HCT116 (cell line): ENCODE measurements around the gene LNPEP. TPM values are rescaled to one million over a fixed set of nuclear protein-coding genes. Genes with fewer than 3 reads are reported as not detected.
"Not testable (repeated sequence)": the region's sequence is repeated elsewhere in the genome, so short reads cannot be mapped to it uniquely, and the experiment has no call there.

Experiments used
- ATAC-seq: fragments of 200-7000 bp; cut with Tn5 transposase; 2 replicates; pipeline ENCODE4 v1.9.1; 2020; ENCODE audit warnings: mild to moderate bottlenecking, moderate library complexity
- BruUV-seq: library from RNA; stranded (reverse); fragments of 400-500 nt; replicated peaks from 2 replicates; lab custom pipeline; 2021; lab: Mats Ljungman, UMichigan
- CTCF ChIA-PET: fragments of 300-600 bp; sonication (Branson Sonifier 250); formaldehyde crosslinking; loops from one replicate; lab custom pipeline; 2021; ENCODE audit warnings: antibody characterized with exemption; lab: Charles Lee
- POLR2A ChIA-PET: fragments of 300-600, 350-600 bp; sonication (Branson Sonifier 250); formaldehyde crosslinking; loops from one replicate; lab custom pipeline; 2021; ENCODE audit warnings: antibody characterized with exemption; lab: Charles Lee
- RAD21 ChIA-PET, 2 experiments: fragments of 300-600 bp; sonication (Branson Sonifier 250); formaldehyde crosslinking; loops; one replicate each; lab custom pipeline; 2023; ENCODE audit warnings: low total read pairs in 2 of 2; ENCODE audit not compliant: uncharacterized antibody in 2 of 2, unreplicated experiment in 2 of 2, low non-redundant PET in 1 of 2; lab: Charles Lee
- DNase-seq: peaks from one replicate; pipeline ENCODE4 v3.0.0-alpha.2; 2010; ENCODE audit warnings: low read depth, low spot score
- H2AFZ ChIP-seq: fragments of 200-600 bp; shearing (Covaris generic), sonication (generic); 2 replicates; pipeline ENCODE4 v1.6.1; 2017; ENCODE audit warnings: low read depth, mixed run types, mixed read lengths, antibody characterized with exemption, low read length; ENCODE audit not compliant: poor library complexity, severe bottlenecking
- H3K27ac ChIP-seq: 2 replicates; pipeline ENCODE4 v1.5.1; 2012; ENCODE audit warnings: low read depth, low read length
- H3K27me3 ChIP-seq: fragments of 200-600 bp; sonication (generic); 2 replicates; pipeline ENCODE4 v1.6.1; 2016; ENCODE audit warnings: mixed run types, low read length, mixed read lengths; ENCODE audit not compliant: insufficient read depth
- H3K36me3 ChIP-seq, 2 experiments: fragments of 200-500 bp in 1 of 2; fragments of 200-600 bp in 1 of 2; sonication (Bioruptor generic) in 1 of 2; sonication (generic) in 1 of 2; 2 replicates each; pipeline versions ENCODE4 v1.5.1 to v1.6.1; 2014 to 2016; ENCODE audit warnings: low read length in 2 of 2, inconsistent platforms in 1 of 2, mixed read lengths in 1 of 2, mixed run types in 1 of 2; ENCODE audit not compliant: insufficient read depth in 2 of 2, control insufficient read depth in 1 of 2
- H3K4me1 ChIP-seq, 2 experiments: fragments of 200-600 bp in 1 of 2; sonication (generic) in 1 of 2; 2 replicates each; pipeline versions ENCODE4 v1.5.1 to v1.6.1; 2012 to 2017; ENCODE audit warnings: low read length in 2 of 2, inconsistent platforms in 1 of 2, mild to moderate bottlenecking in 1 of 2, mixed read lengths in 1 of 2, mixed run types in 1 of 2, moderate library complexity in 1 of 2; ENCODE audit not compliant: insufficient read depth in 2 of 2, control insufficient read depth in 1 of 2
- H3K4me2 ChIP-seq: fragments of 200-600 bp; sonication (generic); 2 replicates; pipeline ENCODE4 v1.6.1; 2017; ENCODE audit warnings: mixed run types, low read length, mixed read lengths
- H3K4me3 ChIP-seq, 2 experiments: fragments of 200-600 bp in 1 of 2; sonication (generic) in 1 of 2; replicated peaks in 1 of 2; 2 replicates each; pipeline ENCODE4 v1.5.1; 2011 to 2016; ENCODE audit warnings: low read length in 2 of 2, control low read depth in 1 of 2, low read depth in 1 of 2, mild to moderate bottlenecking in 1 of 2, mixed read lengths in 1 of 2, mixed run types in 1 of 2
- H3K79me2 ChIP-seq: fragments of 200-600 bp; sonication (generic); 2 replicates; pipeline ENCODE4 v1.6.1; 2017; ENCODE audit warnings: mild to moderate bottlenecking, mixed run types, low read length, moderate library complexity, mixed read lengths; ENCODE audit not compliant: insufficient read depth
- H3K9ac ChIP-seq: fragments of 200-600 bp; sonication (generic); 2 replicates; pipeline ENCODE4 v1.6.1; 2016; ENCODE audit warnings: low read length, mixed read lengths
- H3K9me2 ChIP-seq: fragments of 200-600 bp; sonication (generic), shearing (Covaris generic); 2 replicates; pipeline ENCODE4 v1.6.1; 2017; ENCODE audit warnings: mixed run types, mild to moderate bottlenecking, moderate library complexity; ENCODE audit not compliant: insufficient read depth
- H3K9me3 ChIP-seq, 2 experiments: fragments of 200-500 bp in 1 of 2; fragments of 200-600 bp in 1 of 2; sonication (Bioruptor generic) in 1 of 2; sonication (generic) in 1 of 2; 2 replicates each; pipeline ENCODE4 v1.6.1; 2014 to 2017; ENCODE audit warnings: low read length in 2 of 2, mixed read lengths in 2 of 2, inconsistent platforms in 1 of 2, low read depth in 1 of 2, mild to moderate bottlenecking in 1 of 2, mixed run types in 1 of 2, moderate library complexity in 1 of 2; ENCODE audit not compliant: control insufficient read depth in 1 of 2, insufficient read depth in 1 of 2
- H4K20me1 ChIP-seq: fragments of 200-600 bp; sonication (generic), shearing (Covaris generic); 2 replicates; pipeline ENCODE4 v1.6.1; 2017; ENCODE audit warnings: mixed run types, mild to moderate bottlenecking, moderate library complexity; ENCODE audit not compliant: insufficient read depth
- CBX3 ChIP-seq: IDR thresholded peaks from 2 replicates; pipeline ENCODE4 v1.6.1; 2012; ENCODE audit warnings: low read depth
- CEBPB ChIP-seq: IDR thresholded peaks from 2 replicates; pipeline ENCODE4 v1.6.1; 2012; ENCODE audit warnings: low read depth
- EGR1 ChIP-seq: IDR thresholded peaks from 2 replicates; pipeline ENCODE4 v1.6.1; 2012; ENCODE audit warnings: low read depth
- ELF1 ChIP-seq: IDR thresholded peaks from 2 replicates; pipeline ENCODE4 v1.6.1; 2012; ENCODE audit warnings: low read depth, borderline replicate concordance
- EZH2phosphoT487 ChIP-seq: fragments of 200-600 bp; IDR thresholded peaks from 2 replicates; pipeline ENCODE4 v1.6.1; 2018; ENCODE audit warnings: antibody characterized with exemption, borderline replicate concordance
- FOSL1 ChIP-seq: IDR thresholded peaks from 2 replicates; pipeline ENCODE4 v1.6.1; 2012; ENCODE audit warnings: low read depth
- JUND ChIP-seq: IDR thresholded peaks from 2 replicates; pipeline ENCODE4 v1.6.1; 2012
- POLR2A ChIP-seq: IDR thresholded peaks from 2 replicates; pipeline ENCODE4 v1.7.0; 2011; ENCODE audit warnings: borderline replicate concordance; ENCODE audit not compliant: insufficient read depth, insufficient read length; ENCODE audit errors: extremely low read depth
- SIN3A ChIP-seq: IDR thresholded peaks from 2 replicates; pipeline ENCODE4 v1.6.1; 2012; ENCODE audit warnings: low read depth
- SRF ChIP-seq: IDR thresholded peaks from 2 replicates; pipeline ENCODE4 v1.6.1; 2012; ENCODE audit warnings: low read depth
- YY1 ChIP-seq: IDR thresholded peaks from 2 replicates; pipeline ENCODE4 v1.6.1; 2011; ENCODE audit warnings: low read length, low read depth, moderate library complexity, mild to moderate bottlenecking; ENCODE audit not compliant: insufficient replicate concordance; ENCODE audit errors: extremely low read depth
- ZFX ChIP-seq: fragments of 450-650 bp; IDR thresholded peaks from 2 replicates; pipeline ENCODE4 v1.6.1; 2017
- ZNF274 ChIP-seq: fragments of 200-500 bp; sonication (Bioruptor generic); IDR thresholded peaks from 2 replicates; pipeline ENCODE4 v1.6.1; 2014; ENCODE audit warnings: mild to moderate bottlenecking, low read depth, low read length, inconsistent platforms
- intact Hi-C: fragments of 100-400 bp; cut with micrococcal nuclease; formaldehyde crosslinking; loops from 2 replicates; pipeline ENCODE4 v1.10.0; 2022
- total RNA-seq: library from RNA; stranded (reverse); gene quantifications from one replicate; pipeline ENCODE4 v1.2.1, GENCODE V29; 2021; ENCODE audit not compliant: unreplicated experiment
- TF ChIP-seq, protein P1 (sequence below): IDR thresholded peaks from 2 replicates; pipeline ENCODE4 v1.6.1; 2012
- TF ChIP-seq, protein P2 (sequence below), 3 experiments: fragments of 200-600 bp in 1 of 3; sonication (generic) in 1 of 3; IDR thresholded peaks in 2 of 3; conservative IDR thresholded peaks in 1 of 3; 2 replicates each; pipeline ENCODE4 v1.5.1; 2012 to 2017; ENCODE audit warnings: low read depth in 2 of 3, low read length in 2 of 3, antibody characterized with exemption in 1 of 3, borderline replicate concordance in 1 of 3, control low read depth in 1 of 3, mild to moderate bottlenecking in 1 of 3, mixed read lengths in 1 of 3, mixed run types in 1 of 3, moderate library complexity in 1 of 3; ENCODE audit not compliant: insufficient read depth in 1 of 3
- TF ChIP-seq, protein P3 (sequence below): IDR thresholded peaks from 2 replicates; pipeline ENCODE4 v1.6.1; 2011; ENCODE audit warnings: mild to moderate bottlenecking, low read length, moderate library complexity; ENCODE audit not compliant: insufficient replicate concordance; ENCODE audit errors: extremely low read depth

LNPEP gene
- total RNA-seq, 1 experiment from 2014 or later: 14.9 TPM

DNA sequence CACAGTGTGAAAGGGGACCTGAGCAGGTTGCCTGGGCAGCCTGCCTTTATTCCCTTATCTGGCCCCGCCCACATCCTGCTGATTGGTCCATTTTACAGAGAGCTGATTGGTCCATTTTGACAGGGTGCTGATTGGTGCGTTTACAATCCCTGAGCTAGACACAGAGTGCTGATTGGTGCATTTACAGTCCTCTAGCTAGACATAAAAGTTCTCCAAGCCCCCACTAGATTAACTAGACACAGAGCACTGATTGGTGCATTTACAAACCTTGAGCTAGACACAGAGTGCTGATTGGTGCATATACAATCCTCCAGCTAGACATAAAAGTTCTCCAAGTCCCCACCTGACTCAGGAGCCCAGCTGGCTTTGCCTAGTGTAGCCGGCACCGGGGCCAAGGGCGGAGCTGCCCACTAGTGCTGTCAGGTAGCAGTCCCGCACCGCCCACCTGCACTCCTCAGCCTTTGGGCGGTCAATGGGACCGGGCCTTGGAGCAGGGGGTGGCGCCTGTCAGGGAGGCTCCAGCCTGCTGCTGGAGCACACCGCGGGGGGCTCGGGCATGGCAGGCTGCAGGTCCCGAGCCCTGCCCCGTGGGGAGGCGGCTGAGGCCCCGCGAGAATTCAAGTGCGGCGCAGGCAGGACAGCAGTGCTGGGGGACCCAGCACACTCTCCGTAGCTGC, 149.0 kb downstream of the LNPEP start:
- H3K4me3 ChIP-seq, POLR2A ChIA-PET, H3K4me1 ChIP-seq, H3K9me2 ChIP-seq, DNase-seq, H3K36me3 ChIP-seq, ATAC-seq, RAD21 ChIA-PET, BruUV-seq, CTCF ChIA-PET, H2AFZ ChIP-seq, H3K27me3 ChIP-seq, H3K9me3 ChIP-seq, H3K27ac ChIP-seq, H3K4me2 ChIP-seq, H3K9ac ChIP-seq, H3K79me2 ChIP-seq, H4K20me1 ChIP-seq: not testable (repeated sequence)
- intact Hi-C loops: loop anchor here (10.0 kb wide), 1 partner anchor 760 kb away; no protein-coding TSS in a partner anchor

DNA sequence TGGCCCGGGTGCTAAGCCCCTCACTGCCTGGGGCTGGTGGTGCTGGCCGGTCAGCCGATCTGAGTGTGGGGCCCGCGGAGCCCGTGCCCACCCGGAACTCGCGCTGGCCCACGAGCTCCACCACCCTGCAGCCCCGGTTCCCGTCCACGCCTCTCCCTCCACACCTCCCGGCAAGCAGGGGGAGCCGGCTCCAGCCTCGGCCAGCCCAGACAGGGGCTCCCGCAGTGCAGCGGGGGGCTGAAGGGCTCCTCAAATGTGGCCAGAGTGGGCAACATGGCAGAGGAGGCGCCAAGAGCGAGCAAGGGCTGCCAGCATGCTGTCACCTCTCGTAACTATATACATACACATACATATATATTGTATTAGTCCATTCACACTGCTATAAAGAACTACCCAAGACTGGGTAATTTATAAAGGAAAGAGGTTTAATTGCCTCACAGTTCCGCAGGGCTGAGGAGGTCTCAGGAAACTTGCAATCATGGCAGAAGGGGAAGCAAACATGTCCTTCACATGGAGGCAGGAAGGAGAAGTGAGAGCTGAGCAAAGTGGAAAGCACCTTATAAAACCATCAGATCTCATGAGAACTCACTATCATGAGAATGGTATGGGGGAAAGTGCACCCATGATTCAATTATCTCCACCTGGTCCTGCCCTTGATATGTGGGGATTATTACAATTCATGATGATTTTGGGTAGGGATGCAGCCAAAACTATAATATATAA, 149.7 kb downstream of the LNPEP start:
- H3K4me3 ChIP-seq: no peak overlapping the region
- DNase-seq (no peak), ATAC-seq (no peak)
- no peaks in the 10 kb centered on the region for H4K20me1 ChIP-seq
- H2AFZ ChIP-seq: no peak overlapping the region
- intact Hi-C loops: loop anchor here (10.0 kb wide), 1 partner anchor 759 kb away; no protein-coding TSS in a partner anchor
- BruUV-seq: no TSS peak
- no peak overlapping the region for H3K4me2 ChIP-seq
- no peaks in the 10 kb centered on the region for H3K9me2 ChIP-seq
- RAD21 ChIA-PET: no interaction called here
- no peaks in the 10 kb centered on the region for H3K27me3 ChIP-seq
- H3K9ac ChIP-seq: no peak overlapping the region
- H3K27ac ChIP-seq: no peak overlapping the region
- POLR2A ChIA-PET: no interaction called here
- no peaks in the 10 kb centered on the region for H3K79me2 ChIP-seq
- no peaks in the 10 kb centered on the region for H3K4me1 ChIP-seq
- H3K36me3 ChIP-seq: no peaks in the 10 kb centered on the region
- CTCF ChIA-PET: no interaction called here
- no peaks in the 10 kb centered on the region for H3K9me3 ChIP-seq
- TF ChIP-seq YY1 (no peak), ZNF274 (no peak), FOSL1 (no peak), POLR2A (no peak), SIN3A (no peak), CBX3 (no peak), SRF (no peak), CEBPB (no peak), ELF1 (no peak), EGR1 (no peak), JUND (no peak), ZFX (no peak), EZH2phosphoT487 (no peak)
- TF ChIP-seq, protein P1, sequence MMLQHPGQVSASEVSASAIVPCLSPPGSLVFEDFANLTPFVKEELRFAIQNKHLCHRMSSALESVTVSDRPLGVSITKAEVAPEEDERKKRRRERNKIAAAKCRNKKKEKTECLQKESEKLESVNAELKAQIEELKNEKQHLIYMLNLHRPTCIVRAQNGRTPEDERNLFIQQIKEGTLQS: no peak
- TF ChIP-seq, protein P2, sequence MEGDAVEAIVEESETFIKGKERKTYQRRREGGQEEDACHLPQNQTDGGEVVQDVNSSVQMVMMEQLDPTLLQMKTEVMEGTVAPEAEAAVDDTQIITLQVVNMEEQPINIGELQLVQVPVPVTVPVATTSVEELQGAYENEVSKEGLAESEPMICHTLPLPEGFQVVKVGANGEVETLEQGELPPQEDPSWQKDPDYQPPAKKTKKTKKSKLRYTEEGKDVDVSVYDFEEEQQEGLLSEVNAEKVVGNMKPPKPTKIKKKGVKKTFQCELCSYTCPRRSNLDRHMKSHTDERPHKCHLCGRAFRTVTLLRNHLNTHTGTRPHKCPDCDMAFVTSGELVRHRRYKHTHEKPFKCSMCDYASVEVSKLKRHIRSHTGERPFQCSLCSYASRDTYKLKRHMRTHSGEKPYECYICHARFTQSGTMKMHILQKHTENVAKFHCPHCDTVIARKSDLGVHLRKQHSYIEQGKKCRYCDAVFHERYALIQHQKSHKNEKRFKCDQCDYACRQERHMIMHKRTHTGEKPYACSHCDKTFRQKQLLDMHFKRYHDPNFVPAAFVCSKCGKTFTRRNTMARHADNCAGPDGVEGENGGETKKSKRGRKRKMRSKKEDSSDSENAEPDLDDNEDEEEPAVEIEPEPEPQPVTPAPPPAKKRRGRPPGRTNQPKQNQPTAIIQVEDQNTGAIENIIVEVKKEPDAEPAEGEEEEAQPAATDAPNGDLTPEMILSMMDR (IDR thresholded peaks at IDR 0.05 in 2 of 3, conservative IDR thresholded peaks at IDR 0.05 in 1 of 3; ENCODE audit: borderline replicate concordance in 1 of 3, insufficient read depth in 1 of 3, low read depth in 2 of 3, low read length in 2 of 3): no peak
- TF ChIP-seq, protein P3, sequence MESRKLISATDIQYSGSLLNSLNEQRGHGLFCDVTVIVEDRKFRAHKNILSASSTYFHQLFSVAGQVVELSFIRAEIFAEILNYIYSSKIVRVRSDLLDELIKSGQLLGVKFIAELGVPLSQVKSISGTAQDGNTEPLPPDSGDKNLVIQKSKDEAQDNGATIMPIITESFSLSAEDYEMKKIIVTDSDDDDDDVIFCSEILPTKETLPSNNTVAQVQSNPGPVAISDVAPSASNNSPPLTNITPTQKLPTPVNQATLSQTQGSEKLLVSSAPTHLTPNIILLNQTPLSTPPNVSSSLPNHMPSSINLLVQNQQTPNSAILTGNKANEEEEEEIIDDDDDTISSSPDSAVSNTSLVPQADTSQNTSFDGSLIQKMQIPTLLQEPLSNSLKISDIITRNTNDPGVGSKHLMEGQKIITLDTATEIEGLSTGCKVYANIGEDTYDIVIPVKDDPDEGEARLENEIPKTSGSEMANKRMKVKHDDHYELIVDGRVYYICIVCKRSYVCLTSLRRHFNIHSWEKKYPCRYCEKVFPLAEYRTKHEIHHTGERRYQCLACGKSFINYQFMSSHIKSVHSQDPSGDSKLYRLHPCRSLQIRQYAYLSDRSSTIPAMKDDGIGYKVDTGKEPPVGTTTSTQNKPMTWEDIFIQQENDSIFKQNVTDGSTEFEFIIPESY: no peak
